Ovary (tissue), 3 donors: ENCODE results near the gene DCAF6.

Experiments used
- CTCF ChIP-seq, 3 donors: fragments of 450-650 bp in 2 of 3; fragments of 200-600 bp in 1 of 3; IDR thresholded peaks; one replicate each; pipeline versions ENCODE4 v1.5.1 to v1.8.0; 2016 to 2022; ENCODE audit warnings: antibody characterized with exemption in 3 of 3, mild to moderate bottlenecking in 1 of 3
- EP300 ChIP-seq: sonication (generic); formaldehyde crosslinking; IDR thresholded peaks from one replicate; pipeline ENCODE4 v1.6.1; 2017; ENCODE audit warnings: antibody characterized with exemption
- POLR2A ChIP-seq: fragments of 450-650 bp; IDR thresholded peaks from one replicate; pipeline ENCODE4 v1.6.1; 2017; ENCODE audit warnings: antibody characterized with exemption, mild to moderate bottlenecking, moderate library complexity
- donor health status: DM: no; HTN: no; CAD: no.

DNA sequence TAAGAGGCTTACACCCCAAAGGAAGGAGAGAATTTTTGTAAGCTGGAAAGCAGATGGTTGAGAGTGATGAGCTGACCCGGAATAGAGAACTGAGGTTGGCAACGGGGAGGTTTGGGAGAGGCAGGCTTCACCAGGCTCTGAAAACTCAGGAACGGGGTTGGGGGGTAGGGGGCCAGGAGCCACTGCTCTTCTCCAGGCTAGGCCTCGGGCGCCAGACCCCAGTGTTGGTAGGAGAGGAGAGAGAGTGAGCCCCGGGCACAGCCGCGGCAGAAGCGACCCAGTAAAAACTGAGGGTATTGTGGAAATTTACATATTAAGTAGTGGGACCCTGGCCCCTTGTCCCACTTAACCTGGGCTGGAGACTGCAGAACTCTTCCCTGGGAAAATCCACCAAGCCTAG is 154.6 kb downstream of the DCAF6 start:
- TF ChIP-seq CTCF (IDR thresholded peaks at IDR 0.05) (no peak), POLR2A (no peak), EP300 (no peak)
